Parathyroid adenoma (tissue), 2 donors: ENCODE results near the gene ARHGEF6.
"Not testable (repeated sequence)": the region's sequence is repeated elsewhere in the genome, so short reads cannot be mapped to it uniquely, and the experiment has no call there.

ENCODE experiments used
- H2AFZ ChIP-seq: fragments of 300-600 bp; sonication (generic); one replicate; pipeline ENCODE4 v1.7.0; 2017; ENCODE audit warnings: antibody characterized with exemption, mild to moderate bottlenecking
- H3K27ac ChIP-seq: fragments of 300-600 bp; sonication (generic); one replicate; pipeline ENCODE4 v1.7.0; 2017
- H3K27me3 ChIP-seq: fragments of 300-600 bp; sonication (generic); one replicate; pipeline ENCODE4 v1.7.0; 2017; ENCODE audit warnings: low read length; ENCODE audit not compliant: control insufficient read depth, insufficient read depth
- H3K36me3 ChIP-seq: fragments of 300-600 bp; sonication (generic); one replicate; pipeline ENCODE4 v1.7.0; 2017; ENCODE audit warnings: low read length; ENCODE audit not compliant: control insufficient read depth, insufficient read depth
- H3K4me1 ChIP-seq: fragments of 300-600 bp; sonication (generic); one replicate; pipeline ENCODE4 v1.7.0; 2017; ENCODE audit warnings: control low read depth
- H3K4me2 ChIP-seq: fragments of 300-600 bp; sonication (generic); one replicate; pipeline ENCODE4 v1.7.0; 2017; ENCODE audit warnings: low read length
- H3K4me3 ChIP-seq: fragments of 300-600 bp; sonication (generic); one replicate; pipeline ENCODE4 v1.7.0; 2017; ENCODE audit warnings: low read depth, low read length
- H3K79me2 ChIP-seq: fragments of 300-600 bp; sonication (generic); one replicate; pipeline ENCODE4 v1.7.0; 2017; ENCODE audit warnings: control low read depth
- H3K9ac ChIP-seq: fragments of 300-600 bp; sonication (generic); one replicate; pipeline ENCODE4 v1.7.0; 2017; ENCODE audit warnings: mild to moderate bottlenecking
- H3K9me3 ChIP-seq: fragments of 300-600 bp; sonication (generic); one replicate; pipeline ENCODE4 v1.7.0; 2017; ENCODE audit warnings: low read length; ENCODE audit not compliant: control insufficient read depth
- TF ChIP-seq, protein P1 (sequence below): fragments of 300-600 bp; sonication (generic); IDR thresholded peaks from one replicate; pipeline ENCODE4 v1.7.0; 2017; ENCODE audit warnings: antibody characterized with exemption, mild to moderate bottlenecking
- donor health status: primary hyperparathyroidism.

ARHGEF6 gene

GRCh38 chrX:136797787-136798186 is 17.1 kb upstream of the ARHGEF6 start:
- H2AFZ ChIP-seq, result no peak overlapping the region
- H3K4me1 ChIP-seq, result no peaks in the 10 kb centered on the region
- no peak overlapping the region for H3K9ac ChIP-seq
- no peaks in the 10 kb centered on the region for H3K27me3 ChIP-seq
- H3K27ac ChIP-seq, result no peak overlapping the region
- no peak overlapping the region for H3K4me2 ChIP-seq
- H3K9me3 ChIP-seq, result no peaks in the 10 kb centered on the region
- TF ChIP-seq, protein P1, sequence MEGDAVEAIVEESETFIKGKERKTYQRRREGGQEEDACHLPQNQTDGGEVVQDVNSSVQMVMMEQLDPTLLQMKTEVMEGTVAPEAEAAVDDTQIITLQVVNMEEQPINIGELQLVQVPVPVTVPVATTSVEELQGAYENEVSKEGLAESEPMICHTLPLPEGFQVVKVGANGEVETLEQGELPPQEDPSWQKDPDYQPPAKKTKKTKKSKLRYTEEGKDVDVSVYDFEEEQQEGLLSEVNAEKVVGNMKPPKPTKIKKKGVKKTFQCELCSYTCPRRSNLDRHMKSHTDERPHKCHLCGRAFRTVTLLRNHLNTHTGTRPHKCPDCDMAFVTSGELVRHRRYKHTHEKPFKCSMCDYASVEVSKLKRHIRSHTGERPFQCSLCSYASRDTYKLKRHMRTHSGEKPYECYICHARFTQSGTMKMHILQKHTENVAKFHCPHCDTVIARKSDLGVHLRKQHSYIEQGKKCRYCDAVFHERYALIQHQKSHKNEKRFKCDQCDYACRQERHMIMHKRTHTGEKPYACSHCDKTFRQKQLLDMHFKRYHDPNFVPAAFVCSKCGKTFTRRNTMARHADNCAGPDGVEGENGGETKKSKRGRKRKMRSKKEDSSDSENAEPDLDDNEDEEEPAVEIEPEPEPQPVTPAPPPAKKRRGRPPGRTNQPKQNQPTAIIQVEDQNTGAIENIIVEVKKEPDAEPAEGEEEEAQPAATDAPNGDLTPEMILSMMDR, result no peak
- H3K36me3 ChIP-seq, result no peaks in the 10 kb centered on the region
- H3K79me2 ChIP-seq, result no peaks in the 10 kb centered on the region
- H3K4me3 ChIP-seq, result no peak overlapping the region

DNA sequence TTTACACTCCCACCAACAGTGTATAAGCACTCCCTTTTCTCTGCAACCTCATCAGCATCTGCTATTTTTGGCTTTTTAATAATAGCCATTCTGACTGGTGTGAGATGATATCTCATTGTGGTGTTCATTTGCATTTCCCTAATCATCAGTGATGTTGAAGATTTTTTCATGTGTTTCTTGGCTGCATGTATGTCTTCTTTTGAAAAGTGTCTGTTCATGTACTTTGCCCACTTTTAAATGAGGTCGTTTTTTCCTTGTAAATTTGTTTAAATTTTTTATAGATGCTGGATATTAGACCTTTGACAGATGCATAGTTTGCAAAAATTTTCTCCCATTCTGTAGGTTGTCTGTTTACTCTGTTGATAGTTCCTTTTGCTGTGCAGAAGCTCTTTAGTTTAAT is 14.4 kb upstream of the ARHGEF6 start:
- H3K79me2 ChIP-seq, H3K4me2 ChIP-seq, H2AFZ ChIP-seq, H3K9ac ChIP-seq, H3K27ac ChIP-seq, H3K4me1 ChIP-seq, H3K36me3 ChIP-seq, H3K9me3 ChIP-seq, H3K27me3 ChIP-seq, H3K4me3 ChIP-seq: not testable (repeated sequence)

DNA sequence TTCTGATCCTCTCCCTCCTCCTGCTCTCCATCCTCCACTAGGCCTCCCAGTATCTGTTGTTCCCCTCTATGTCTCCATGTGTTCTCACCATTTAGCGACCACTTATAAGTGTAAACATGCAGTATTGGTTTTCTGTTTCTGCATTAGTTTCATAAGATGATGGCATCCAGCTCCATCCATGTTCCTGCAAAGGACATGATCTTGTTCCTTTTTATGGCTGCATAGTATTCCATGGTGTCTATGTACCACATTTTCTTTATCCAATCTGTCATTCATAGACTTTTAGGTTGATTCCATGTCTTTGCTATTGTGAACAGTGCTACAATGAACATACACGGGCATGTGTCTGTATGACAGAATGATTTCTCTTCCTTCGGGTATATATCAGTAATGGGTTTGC is 13.9 kb upstream of the ARHGEF6 start:
- H3K9me3 ChIP-seq, H3K4me3 ChIP-seq, H3K27ac ChIP-seq, H3K79me2 ChIP-seq, H2AFZ ChIP-seq, H3K27me3 ChIP-seq, H3K4me2 ChIP-seq, H3K9ac ChIP-seq, H3K36me3 ChIP-seq, H3K4me1 ChIP-seq: not testable (repeated sequence)

- Histone ChIP-seq H3K27ac (no peak overlapping the region), H3K9ac (no peak overlapping the region), H3K27me3 (no peaks in the 10 kb centered on the region), H2AFZ (no peak overlapping the region), H3K4me2 (no peak overlapping the region), H3K4me3 (no peak overlapping the region), H3K36me3 (no peaks in the 10 kb centered on the region), H3K79me2 (no peaks in the 10 kb centered on the region), H3K4me1 (no peaks in the 10 kb centered on the region), H3K9me3 (no peaks in the 10 kb centered on the region)
- TF ChIP-seq, protein P1, result no peak
Observed at GRCh38 chrX:136794080-136794479, 13.3 kb upstream of the ARHGEF6 start.

- TF ChIP-seq, protein P1, result no peak
Observed at GRCh38 chrX:136789856-136790255, 9.1 kb upstream of the ARHGEF6 start.

DNA sequence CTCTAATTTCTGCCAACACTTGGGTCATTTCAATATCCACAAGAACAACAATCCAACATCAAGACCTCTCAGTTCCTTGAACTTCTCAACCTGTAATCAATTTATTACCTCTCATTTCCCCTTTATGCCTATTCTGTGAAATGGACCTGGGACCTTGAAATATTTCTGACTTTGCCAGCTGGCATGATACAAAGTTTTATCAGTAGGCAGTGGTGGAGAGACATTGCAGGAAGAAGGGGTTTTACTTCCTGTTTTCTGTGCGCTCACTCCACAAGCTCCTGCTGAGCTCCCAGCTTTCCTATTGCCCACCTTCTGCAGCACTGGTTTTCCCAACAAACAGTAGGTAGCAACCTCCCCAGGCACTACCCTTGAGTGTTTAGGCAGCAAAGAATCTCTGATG is 3.5 kb upstream of the ARHGEF6 start:
- TF ChIP-seq, protein P1, result no peak
- no peaks in the 10 kb centered on the region for H3K4me1 ChIP-seq

More at GRCh38 chrX:136789856-136790255, 9.1 kb upstream of the ARHGEF6 start:
- H3K79me2 ChIP-seq, result no peaks in the 10 kb centered on the region
- H3K9me3 ChIP-seq, result no peaks in the 10 kb centered on the region
- no peak overlapping the region for H3K4me2 ChIP-seq
- H3K9ac ChIP-seq, result no peak overlapping the region
- H3K36me3 ChIP-seq, result no peaks in the 10 kb centered on the region
- H2AFZ ChIP-seq, result no peak overlapping the region
- no peak overlapping the region for H3K27ac ChIP-seq
- no peaks in the 10 kb centered on the region for H3K27me3 ChIP-seq
- no peak overlapping the region for H3K4me3 ChIP-seq
- H3K4me1 ChIP-seq, result no peaks in the 10 kb centered on the region

More for the DNA sequence above, 3.5 kb upstream of the ARHGEF6 start:
- Histone ChIP-seq H3K9me3 (no peaks in the 10 kb centered on the region), H3K4me3 (no peak overlapping the region), H3K79me2 (no peaks in the 10 kb centered on the region), H3K4me2 (no peak overlapping the region), H2AFZ (no peak overlapping the region), H3K36me3 (no peaks in the 10 kb centered on the region), H3K9ac (no peak overlapping the region), H3K27ac (no peak overlapping the region), H3K27me3 (no peaks in the 10 kb centered on the region)
